NCI-H2196 treated with DMSO at 0.1 percent for 48 hours (cell line): ENCODE results near the gene ABHD17C.
A peak's percentile ranks its signal among the peaks of the same experiment; 100 is the strongest.
"Not testable (repeated sequence)": the region's sequence is repeated elsewhere in the genome, so short reads cannot be mapped to it uniquely, and the experiment has no call there.

Experiments
- DNase-seq: peaks from one replicate; lab custom pipeline; 2025; ENCODE audit not compliant: unreplicated experiment; lab: John Stamatoyannopoulos, UW

The ABHD17C gene

GRCh38 chr15:80695099-80695910, at the start of gene ABHD17C:
Gene ABHD17C (plus strand): TSS chr15:80695310. CDS start chr15:80695430, 120 bp downstream.
- DNase-seq, result peak; percentile 26

DNA sequence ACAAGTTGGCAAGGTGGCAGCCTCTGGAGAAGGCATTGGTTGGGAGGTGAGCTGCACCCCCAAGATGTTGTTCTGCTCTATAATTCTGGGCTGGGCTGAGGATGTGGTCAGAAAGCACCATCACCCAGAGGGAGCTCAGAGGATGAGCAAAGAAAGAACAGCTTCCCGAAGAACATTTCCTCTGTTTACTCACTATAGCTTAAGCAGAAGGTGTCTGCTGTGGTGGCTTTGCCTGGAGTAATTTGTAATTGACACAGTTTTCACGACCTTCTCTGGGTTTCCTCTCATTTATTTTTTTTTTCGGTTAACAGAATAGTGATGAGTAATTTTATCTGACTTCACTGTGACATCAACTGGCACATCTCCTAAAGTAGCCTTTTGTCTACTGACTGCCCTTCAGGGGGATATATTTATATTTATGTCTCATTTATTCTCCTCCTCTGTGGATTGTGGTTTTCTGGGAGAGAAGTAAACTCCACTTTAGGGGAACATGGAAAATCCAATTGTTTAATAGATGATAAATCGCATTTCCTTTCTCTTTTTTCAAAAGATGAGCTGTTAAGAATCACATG, 49.5 kb upstream of the ABHD17C start:
- DNase-seq, result no peak

- not testable (repeated sequence) for DNase-seq
These were observed 47.7 kb upstream of the ABHD17C start for GRCh38 chr15:80647424-80647823.

GRCh38 chr15:80654299-80654698, 40.8 kb upstream of the ABHD17C start:
- DNase-seq, result no peak

DNA sequence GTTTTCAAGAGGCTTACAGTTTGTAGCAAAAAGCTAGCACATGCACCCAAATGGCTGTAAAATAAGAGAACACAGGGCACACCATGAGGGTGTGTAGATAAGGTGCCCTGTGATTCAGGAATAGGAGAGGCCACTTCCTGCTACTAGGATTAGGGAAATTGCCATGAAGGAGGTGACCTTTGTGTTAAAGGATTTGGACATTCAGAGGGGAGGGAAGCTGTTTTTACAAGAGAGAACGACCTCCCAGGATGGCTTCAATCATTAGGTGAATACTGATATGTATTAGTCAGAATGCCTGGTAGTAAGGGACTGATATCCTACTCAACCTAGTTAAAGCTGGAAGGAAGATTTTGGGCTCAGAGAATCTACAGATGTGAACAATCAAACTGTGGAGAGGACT, 35.7 kb upstream of the ABHD17C start:
- no peak for DNase-seq

DNA sequence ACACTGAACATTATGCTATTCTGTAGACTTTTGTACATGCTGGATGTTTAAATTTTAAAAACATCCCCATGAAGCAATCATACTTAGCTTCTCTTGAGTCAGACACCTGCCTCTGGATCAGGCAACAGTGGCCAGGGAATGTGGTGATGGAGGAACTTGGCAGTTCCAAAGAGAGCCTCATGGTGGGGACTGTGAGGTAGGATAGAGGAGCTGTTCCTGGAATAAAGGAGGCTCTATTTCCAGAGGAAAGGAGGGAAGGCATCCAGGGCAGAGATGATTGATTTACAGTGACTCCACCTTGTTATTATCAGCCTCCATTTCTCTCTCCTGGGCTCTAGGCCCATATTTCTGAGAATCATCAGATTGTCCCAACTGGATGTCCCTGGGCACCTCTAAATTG, 35.0 kb upstream of the ABHD17C start:
- no peak for DNase-seq

- no peak for DNase-seq
These were observed 33.0 kb upstream of the ABHD17C start for GRCh38 chr15:80662129-80662528.

- no peak for DNase-seq
These were observed 32.2 kb upstream of the ABHD17C start for GRCh38 chr15:80662757-80663553.

- no peak for DNase-seq
These were observed 30.0 kb upstream of the ABHD17C start for GRCh38 chr15:80665151-80665550.

GRCh38 chr15:80667936-80668335, 27.2 kb upstream of the ABHD17C start:
- no peak for DNase-seq

GRCh38 chr15:80668546-80669236, 26.4 kb upstream of the ABHD17C start:
- DNase-seq, result no peak

DNA sequence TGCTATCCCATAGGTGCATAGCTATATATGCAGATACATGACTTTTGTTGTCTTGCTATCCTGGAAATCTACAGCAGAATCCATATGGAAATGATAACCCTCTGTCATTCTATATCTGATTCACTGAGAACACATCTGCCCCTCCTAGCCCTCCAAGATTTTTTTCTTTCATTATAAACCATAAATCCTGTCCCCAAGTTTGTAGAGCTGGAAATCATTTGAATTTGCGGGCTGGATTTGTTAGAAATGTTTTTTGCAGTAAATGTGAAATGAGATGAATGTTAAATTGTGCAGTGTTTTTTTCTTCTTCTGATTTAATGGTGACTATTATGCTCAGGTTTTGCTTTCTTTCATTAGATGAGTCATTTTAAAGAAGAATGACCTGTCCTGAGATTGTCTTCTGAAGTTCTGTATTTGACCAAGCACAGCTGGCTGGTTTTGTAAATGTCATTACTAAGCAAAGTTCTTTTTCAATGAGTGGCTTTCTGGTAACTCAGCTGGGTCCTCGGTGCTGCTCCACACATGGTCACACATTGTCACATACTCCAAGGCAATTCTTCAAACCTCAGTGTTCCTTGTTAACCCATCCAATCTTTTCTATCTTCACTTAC, 25.3 kb upstream of the ABHD17C start:
- no peak for DNase-seq

DNA sequence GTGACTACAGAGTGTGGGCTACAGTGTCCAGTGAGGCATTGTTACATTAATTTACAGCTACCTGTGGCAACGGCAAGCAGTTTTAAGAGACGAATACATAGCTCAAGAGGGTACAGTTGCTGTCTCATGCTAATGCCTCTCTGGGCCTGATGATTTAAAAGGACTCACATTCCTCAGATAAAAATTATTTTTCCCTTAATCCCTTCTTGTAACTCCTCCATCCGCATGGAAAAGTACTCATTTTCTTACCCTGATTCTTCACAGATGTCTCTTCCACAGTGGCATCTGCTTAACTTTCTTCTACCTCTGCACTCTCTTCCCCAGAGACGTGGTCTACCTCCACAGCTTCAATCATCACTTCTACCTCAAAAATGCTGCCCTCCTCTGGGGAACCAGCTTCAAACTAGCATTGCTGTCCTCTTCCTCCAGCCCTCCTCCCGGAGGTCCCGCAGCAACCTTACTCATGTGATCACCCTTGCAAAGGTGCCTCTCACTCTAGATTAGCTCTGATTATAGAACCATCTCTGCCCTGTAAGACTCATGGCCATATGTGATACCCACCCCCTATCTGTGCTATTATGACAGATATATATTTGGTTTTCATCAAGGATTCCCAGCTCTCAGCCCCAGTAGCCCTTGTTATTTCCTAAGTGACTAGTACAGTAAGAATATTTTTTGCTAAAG, 21.4 kb upstream of the ABHD17C start:
- DNase-seq, result no peak

DNA sequence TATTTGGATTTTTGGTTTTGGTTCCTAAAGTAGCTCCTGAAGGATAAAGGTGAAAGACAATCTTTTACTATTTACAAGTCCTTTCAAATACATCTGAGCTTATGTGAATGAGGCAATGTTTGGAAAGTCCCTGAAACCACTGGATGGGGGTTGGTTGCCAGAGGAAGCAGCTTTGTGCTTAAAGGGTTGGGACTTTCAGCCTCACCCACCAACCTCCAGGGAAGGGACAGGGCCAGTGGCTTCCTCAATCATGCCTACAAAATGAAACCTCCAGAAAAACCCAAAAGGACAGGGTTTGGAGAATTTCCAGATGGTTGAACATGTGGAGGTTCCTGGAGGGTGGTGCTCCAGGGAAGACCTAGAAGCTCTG, 20.9 kb upstream of the ABHD17C start:
- no peak for DNase-seq

DNA sequence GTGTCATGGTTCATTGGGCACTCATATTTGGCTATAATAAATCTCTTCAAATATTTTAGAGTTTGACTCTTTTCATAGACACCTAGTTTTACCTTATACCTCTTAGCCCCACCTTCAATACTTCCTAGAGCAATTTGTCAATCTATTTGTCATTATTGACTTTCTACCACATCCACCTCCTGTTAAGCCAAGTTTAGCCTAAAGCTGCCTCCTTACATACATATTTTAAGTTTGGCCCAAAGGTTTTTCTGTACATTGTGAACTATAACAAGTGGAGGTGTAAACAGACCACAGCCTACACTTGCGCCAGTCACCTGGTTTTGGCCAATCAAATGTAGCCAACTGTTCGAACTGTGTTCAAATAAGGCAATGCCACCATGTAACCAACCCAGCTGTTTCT, 18.1 kb upstream of the ABHD17C start:
- no peak for DNase-seq

- DNase-seq, result no peak
These were observed 15.8 kb upstream of the ABHD17C start for GRCh38 chr15:80679167-80679803.

DNA sequence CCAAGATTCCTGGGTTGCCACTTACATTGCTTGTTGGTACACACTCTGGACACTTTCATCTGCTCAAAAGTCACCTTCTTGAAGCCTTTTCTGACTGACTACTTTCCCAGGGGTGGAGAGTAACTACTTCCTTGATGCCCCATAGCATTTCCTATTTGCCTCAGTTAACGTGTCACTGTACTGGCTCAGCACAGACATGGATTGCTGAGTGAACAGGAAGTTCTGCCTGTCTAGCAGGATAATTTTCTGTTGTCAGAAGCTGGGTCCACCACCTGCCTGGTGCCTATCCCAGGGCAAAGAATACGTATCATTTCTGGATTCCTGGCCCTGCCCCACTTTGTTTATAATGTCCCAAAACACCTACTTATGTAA, 15.3 kb upstream of the ABHD17C start:
- DNase-seq, result no peak

GRCh38 chr15:80682201-80682600, 12.9 kb upstream of the ABHD17C start:
- no peak for DNase-seq

GRCh38 chr15:80684697-80685096, 10.4 kb upstream of the ABHD17C start:
- no peak for DNase-seq

DNA sequence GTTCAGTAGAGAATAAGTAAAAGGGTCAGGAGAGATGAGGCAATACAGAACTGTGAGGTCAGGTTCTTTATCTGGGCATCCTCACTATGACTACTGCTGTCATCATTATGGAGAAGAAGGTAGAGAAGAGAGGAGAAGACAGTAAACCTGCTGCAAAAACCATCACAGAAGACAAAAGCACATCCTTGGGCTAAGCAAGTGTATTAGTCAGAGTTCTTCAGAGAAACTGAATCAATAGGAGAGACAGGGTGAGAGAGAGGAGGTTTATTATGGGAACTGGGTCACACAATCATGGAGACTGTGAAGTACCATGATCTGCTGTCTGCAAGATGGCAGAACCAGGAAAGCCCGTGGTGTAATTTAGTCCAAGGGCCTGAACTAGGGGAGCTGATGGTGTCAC, 9.5 kb upstream of the ABHD17C start:
- DNase-seq, result no peak
